K562 (cell line): ENCODE data around the gene MRPL40. TPM values are rescaled to one million over a fixed set of nuclear protein-coding genes. Genes with fewer than 3 reads are reported as not detected.

ENCODE experiments used
- ARNT ChIP-seq, 2 experiments: fragments of 450-650 bp; IDR thresholded peaks; 2 replicates each; pipeline ENCODE4 v1.6.1; 2016; ENCODE audit warnings: mild to moderate bottlenecking in 1 of 2
- ATF1 ChIP-seq, 2 experiments: fragments of 450-650 bp in 1 of 2; IDR thresholded peaks; 2 replicates each; pipeline ENCODE4 v1.6.1; 2016; ENCODE audit warnings: missing compliant biosample characterization in 1 of 2, missing genetic modification characterization in 1 of 2
- CHD7 ChIP-seq: fragments of 200-600 bp; sonication (generic); IDR thresholded peaks from one replicate; pipeline ENCODE4 v1.6.1; 2012; ENCODE audit warnings: mild to moderate bottlenecking, low read depth, low read length, inconsistent platforms
- HSF4 ChIP-seq: fragments of 250-450 bp; sonication (Bioruptor Pico); IDR thresholded peaks from 2 replicates; pipeline ENCODE4 v2.1.2; 2022; ENCODE audit warnings: mild to moderate bottlenecking, moderate library complexity, borderline replicate concordance
- KLF6 ChIP-seq: fragments of 250-450 bp; sonication (Bioruptor Pico); IDR thresholded peaks from 2 replicates; pipeline ENCODE4 v1.4.0; 2020; ENCODE audit warnings: mild to moderate bottlenecking, moderate library complexity, borderline replicate concordance
- MBD1 ChIP-seq: fragments of 250-450 bp; sonication (Bioruptor Pico); IDR thresholded peaks from 2 replicates; pipeline ENCODE4 v1.8.0; 2022; ENCODE audit warnings: inconsistent platforms
- NCOR1 ChIP-seq: fragments of 450-650 bp; IDR thresholded peaks from 2 replicates; pipeline ENCODE4 v1.6.1; 2016; ENCODE audit warnings: mild to moderate bottlenecking, moderate library complexity
- PHB2 ChIP-seq: fragments of 450-650 bp; IDR thresholded peaks from 2 replicates; pipeline ENCODE4 v1.6.1; 2017; ENCODE audit warnings: low read depth
- XRCC3 ChIP-seq: fragments of 450-650 bp; IDR thresholded peaks from 2 replicates; pipeline ENCODE4 v1.6.1; 2017; ENCODE audit warnings: mild to moderate bottlenecking, moderate library complexity
- ZNF280A ChIP-seq: fragments of 450-650 bp; IDR thresholded peaks from 2 replicates; pipeline ENCODE4 v1.6.1; 2018; ENCODE audit warnings: mild to moderate bottlenecking, low read depth; ENCODE audit not compliant: partially characterized antibody
- ZNF830 ChIP-seq: fragments of 250-450 bp; sonication (Bioruptor Pico); IDR thresholded peaks from 2 replicates; pipeline ENCODE4 v1.5.0; 2021; ENCODE audit warnings: mild to moderate bottlenecking
- polyA plus RNA-seq, 8 experiments: library from polyadenylated mRNA; depleted of rRNA in 4 of 8; stranded (reverse) in 5 of 8; unstranded in 3 of 8; fragments of >200 nt; fragmentation: Nextera tagmentation in 2 of 8; fragmentation: Illumina TruSeq in 1 of 8; extraction: Ambion mirVana in 2 of 8; extraction: Trizol in 1 of 8; gene quantifications; 2 replicates each; pipeline versions ENCODE4 v1.2.1 to v1.2.3, GENCODE V29; 2011 to 2014; ENCODE audit warnings: inconsistent platforms in 1 of 8, missing spikeins in 1 of 8
- total RNA-seq, 7 experiments: library from RNA; depleted of rRNA in 6 of 7; stranded (reverse); fragments of >200 nt in 6 of 7; fragmentation: Illumina TruSeq in 2 of 7; extraction: Trizol in 2 of 7; gene quantifications; 2 replicates each; pipeline versions ENCODE4 v1.2.1 to v1.2.3, GENCODE V29; 2011 to 2021; ENCODE audit warnings: low replicate concordance in 1 of 7

Gene MRPL40
- total and polyA plus RNA-seq, 9 of the 15 experiments (the other 6 are each of a cell fraction or from before 2014, with no cell fraction given), result 132 to 652 (median 208) TPM

GRCh38 chr22:19447330-19448075 lies 15.2 kb downstream of the MRPL40 start, which contains the start of gene C22orf39 (continued):
- no peak for TF ChIP-seq CHD7
- TF ChIP-seq KLF6 (CRISPR knock-in tag), result no peak
- peak; percentile 82 for TF ChIP-seq HSF4 (CRISPR knock-in tag)
- no peak for TF ChIP-seq ZNF280A
- no peak for TF ChIP-seq ARNT (IDR thresholded peaks at IDR 0.05)
- no peak for TF ChIP-seq PHB2
- no peak for TF ChIP-seq MBD1 (CRISPR knock-in tag)
- peak; percentile 48 for TF ChIP-seq ATF1 (CRISPR knock-in tag; IDR thresholded peaks at IDR 0.05)
- TF ChIP-seq ATF1 (tag; IDR thresholded peaks at IDR 0.05), result peak; percentile 98
- no peak for TF ChIP-seq NCOR1
- TF ChIP-seq XRCC3, result no peak
- TF ChIP-seq ZNF830 (CRISPR knock-in tag), result no peak; the same call in 1 of the 2 replicates
